H9 (cell line): Measurements from ENCODE around the gene DAPK1. TPM values are rescaled to one million over a fixed set of nuclear protein-coding genes. Genes with fewer than 3 reads are reported as not detected.

Experiments used
- DNase-seq: peaks from one replicate; pipeline ENCODE4 v3.0.0-alpha.2; 2017
- H2AFZ ChIP-seq: one replicate; pipeline ENCODE4 v1.6.1; 2013; ENCODE audit warnings: mild to moderate bottlenecking, low read length, control low read depth, moderate library complexity
- H2AK5ac ChIP-seq: 2 replicates; pipeline ENCODE4 v1.6.1; 2013; ENCODE audit warnings: low read length, control low read depth, mixed read lengths; ENCODE audit not compliant: insufficient read length
- H2BK120ac ChIP-seq: one replicate; pipeline ENCODE4 v1.6.1; 2013; ENCODE audit warnings: low read depth, mild to moderate bottlenecking, low read length, control low read depth, inconsistent platforms; ENCODE audit not compliant: poor library complexity, severe bottlenecking
- H2BK12ac ChIP-seq: 2 replicates; pipeline ENCODE4 v1.6.1; 2013; ENCODE audit warnings: low read length, control low read depth, mixed read lengths, low read depth; ENCODE audit not compliant: insufficient read length
- H2BK15ac ChIP-seq: 2 replicates; pipeline ENCODE4 v1.6.1; 2013; ENCODE audit warnings: low read depth, low read length, control low read depth
- H2BK20ac ChIP-seq: one replicate; pipeline ENCODE4 v1.6.1; 2013; ENCODE audit warnings: low read depth, mild to moderate bottlenecking, low read length, control low read depth, inconsistent platforms; ENCODE audit not compliant: poor library complexity, severe bottlenecking
- H2BK5ac ChIP-seq: 2 replicates; pipeline ENCODE4 v1.6.1; 2013; ENCODE audit warnings: low read length, control low read depth, mixed read lengths; ENCODE audit not compliant: insufficient read length
- H3K14ac ChIP-seq: 2 replicates; pipeline ENCODE4 v1.6.1; 2013; ENCODE audit warnings: low read length, control low read depth; ENCODE audit not compliant: insufficient read depth
- H3K18ac ChIP-seq: 2 replicates; pipeline ENCODE4 v1.6.1; 2013; ENCODE audit warnings: low read depth, mild to moderate bottlenecking, mixed read lengths, low read length, control low read depth; ENCODE audit not compliant: insufficient read length
- H3K23ac ChIP-seq: 2 replicates; pipeline ENCODE4 v1.6.1; 2013; ENCODE audit warnings: low read length, control low read depth, mixed read lengths, low read depth; ENCODE audit not compliant: insufficient read length
- H3K23me2 ChIP-seq: 2 replicates; pipeline ENCODE4 v1.6.1; 2013; ENCODE audit warnings: low read depth, mild to moderate bottlenecking, mixed read lengths, low read length, control low read depth; ENCODE audit not compliant: insufficient read length, poor library complexity, severe bottlenecking
- H3K27ac ChIP-seq: 2 replicates; pipeline ENCODE4 v1.5.1; 2013; ENCODE audit warnings: low read length, control low read depth, mixed read lengths, low read depth; ENCODE audit not compliant: insufficient read length
- H3K27me3 ChIP-seq: 2 replicates; pipeline ENCODE4 v1.6.1; 2013; ENCODE audit warnings: low read length, control low read depth, inconsistent platforms; ENCODE audit not compliant: insufficient read depth
- H3K4ac ChIP-seq: 2 replicates; pipeline ENCODE4 v1.6.1; 2013; ENCODE audit warnings: low read depth, mild to moderate bottlenecking, control low read depth, inconsistent platforms, low read length, moderate library complexity
- H3K4me1 ChIP-seq: 2 replicates; pipeline ENCODE4 v1.6.1; 2013; ENCODE audit warnings: low read length, control low read depth, inconsistent platforms; ENCODE audit not compliant: insufficient read depth
- H3K4me2 ChIP-seq: 2 replicates; pipeline ENCODE4 v1.6.1; 2013; ENCODE audit warnings: low read length, control low read depth, mixed read lengths; ENCODE audit not compliant: insufficient read length, insufficient read depth
- H3K56ac ChIP-seq: 2 replicates; pipeline ENCODE4 v1.6.1; 2013; ENCODE audit warnings: low read depth, mild to moderate bottlenecking, mixed read lengths, low read length, control low read depth; ENCODE audit not compliant: insufficient read length
- H3K79me1 ChIP-seq: 2 replicates; pipeline ENCODE4 v1.6.1; 2013; ENCODE audit warnings: low read depth, mild to moderate bottlenecking, moderate library complexity, low read length, control low read depth, inconsistent platforms; ENCODE audit not compliant: insufficient read depth, poor library complexity, severe bottlenecking
- H3K79me2 ChIP-seq: 2 replicates; pipeline ENCODE4 v1.6.1; 2013; ENCODE audit warnings: low read length, control low read depth, inconsistent platforms; ENCODE audit not compliant: insufficient read depth
- H3K9ac ChIP-seq: 2 replicates; pipeline ENCODE4 v1.6.1; 2013; ENCODE audit warnings: low read length, control low read depth, mixed read lengths; ENCODE audit not compliant: insufficient read length; ENCODE audit errors: extremely low read depth
- H3K9me3 ChIP-seq: one replicate; pipeline ENCODE4 v1.6.1; 2013; ENCODE audit warnings: low read depth, low read length, inconsistent platforms; ENCODE audit not compliant: control insufficient read depth
- H3T11ph ChIP-seq: one replicate; pipeline ENCODE4 v1.6.1; 2013; ENCODE audit warnings: mild to moderate bottlenecking, low read length, control low read depth, inconsistent platforms
- H4K20me1 ChIP-seq: one replicate; pipeline ENCODE4 v1.6.1; 2013; ENCODE audit not compliant: control insufficient read depth, insufficient read length, insufficient read depth
- H4K5ac ChIP-seq: 2 replicates; pipeline ENCODE4 v1.6.1; 2013; ENCODE audit warnings: low read depth, mild to moderate bottlenecking, mixed read lengths, low read length, control low read depth; ENCODE audit not compliant: insufficient read length
- H4K8ac ChIP-seq: replicated peaks from 2 replicates; pipeline ENCODE4 v1.6.1; 2013; ENCODE audit warnings: low read length, control low read depth, mixed read lengths, low read depth; ENCODE audit not compliant: insufficient read length
- H4K91ac ChIP-seq: 2 replicates; pipeline ENCODE4 v1.6.1; 2013; ENCODE audit warnings: low read depth, mild to moderate bottlenecking, moderate library complexity, mixed read lengths, low read length, control low read depth; ENCODE audit not compliant: insufficient read length
- H3K27ac Mint-ChIP-seq, 3 experiments: 2 replicates in 2 of 3; 3 replicates in 1 of 3; pipeline ENCODE4 v1.8.0; 2020 to 2021; ENCODE audit warnings: mixed read lengths in 3 of 3, mild to moderate bottlenecking in 1 of 3, moderate library complexity in 1 of 3
- H3K27me3 Mint-ChIP-seq: 2 replicates; pipeline ENCODE4 v1.8.0; 2021; ENCODE audit warnings: low read depth, mild to moderate bottlenecking, moderate library complexity, mixed read lengths
- H3K36me3 Mint-ChIP-seq, 3 experiments: 2 replicates in 2 of 3; 3 replicates in 1 of 3; pipeline ENCODE4 v1.8.0; 2020 to 2021; ENCODE audit warnings: low read depth in 3 of 3, mixed read lengths in 3 of 3; ENCODE audit not compliant: insufficient read depth in 1 of 3
- H3K4me1 Mint-ChIP-seq, 2 experiments: 2 replicates each; pipeline ENCODE4 v1.8.0; 2020; ENCODE audit warnings: mixed read lengths in 2 of 2
- H3K4me3 Mint-ChIP-seq, 2 experiments: 2 replicates in 1 of 2; 3 replicates in 1 of 2; pipeline ENCODE4 v1.8.0; 2020 to 2021; ENCODE audit warnings: mild to moderate bottlenecking in 2 of 2, mixed read lengths in 2 of 2, moderate library complexity in 1 of 2
- H3K9me3 Mint-ChIP-seq, 2 experiments: 2 replicates in 1 of 2; 3 replicates in 1 of 2; pipeline ENCODE4 v1.8.0; 2020; ENCODE audit warnings: mild to moderate bottlenecking in 2 of 2, mixed read lengths in 2 of 2, moderate library complexity in 1 of 2
- CTCF ChIP-seq: fragments of 200-600 bp; sonication (generic); conservative IDR thresholded peaks from 3 replicates; pipeline ENCODE4 v1.8.0; 2021; ENCODE audit warnings: antibody characterized with exemption, mild to moderate bottlenecking
- WGBS: extraction: QIAGEN DNeasy Blood & Tissue Kit; methylation state at CpG from one replicate; pipeline ENCODE4 v1.1.7; 2013; ENCODE audit warnings: missing lambda C conversion rate, low lambda C conversion rate, mixed read lengths; ENCODE audit not compliant: insufficient read length; ENCODE audit errors: extremely low coverage; 5-methylcytosine and 5-hydroxymethylcytosine counted together
- total RNA-seq: library from RNA; stranded (reverse); gene quantifications from 2 replicates; pipeline ENCODE4 v1.2.1, GENCODE V29; 2021

Gene DAPK1
- total RNA-seq, 1 experiment from 2014 or later, result 79.4 TPM

- no peaks in the 10 kb centered on the region for H3K27me3 Mint-ChIP-seq
- H3K36me3 Mint-ChIP-seq, result peaks cover 22 to 36% (median 30%) of the 10 kb centered on the region in 3 experiments; a peak in 6 of 7 replicates
- WGBS, result no CpG with 5 or more reads among the region's 9 CpGs
- H2BK5ac ChIP-seq, result no peak overlapping the region
- no peak overlapping the region for H3K4ac ChIP-seq
- no peaks in the 10 kb centered on the region for H3K4me1 ChIP-seq
- no peaks in the 10 kb centered on the region for H3K9me3 Mint-ChIP-seq
- no peaks in the 10 kb centered on the region for H3K9me3 ChIP-seq
- H3K79me1 ChIP-seq, result no peaks in the 10 kb centered on the region
- no peak overlapping the region for H2BK12ac ChIP-seq
- H3K4me3 Mint-ChIP-seq, result no peak overlapping the region
- no peaks in the 10 kb centered on the region for H3K23me2 ChIP-seq
- no peak overlapping the region; a peak in 1 of 7 replicates for H3K27ac Mint-ChIP-seq
- no peak overlapping the region for H4K91ac ChIP-seq
- H3K79me2 ChIP-seq, result no peaks in the 10 kb centered on the region
- H2AK5ac ChIP-seq, result no peak overlapping the region
- no peak overlapping the region for H4K5ac ChIP-seq
- no peak overlapping the region for H3K9ac ChIP-seq
- no peak overlapping the region for H2BK120ac ChIP-seq
- H2BK15ac ChIP-seq, result no peak overlapping the region
- no peak overlapping the region for H3K4me2 ChIP-seq
- H3K27me3 ChIP-seq, result no peaks in the 10 kb centered on the region
- H3K56ac ChIP-seq, result no peak overlapping the region
- no peaks in the 10 kb centered on the region for H4K20me1 ChIP-seq
- DNase-seq, result peak; percentile 59
- H3K14ac ChIP-seq, result no peak overlapping the region
- H3K27ac ChIP-seq, result no peak overlapping the region
- no peak overlapping the region for H4K8ac ChIP-seq
- no peak overlapping the region for H2BK20ac ChIP-seq
- peak; percentile 85 for TF ChIP-seq CTCF
- no peak overlapping the region for H2AFZ ChIP-seq
- no peak overlapping the region for H3T11ph ChIP-seq
- no peak overlapping the region for H3K23ac ChIP-seq
- peaks cover 0 to 3% of the 10 kb centered on the region in 2 experiments; a peak in 1 of 4 replicates for H3K4me1 Mint-ChIP-seq
- no peak overlapping the region for H3K18ac ChIP-seq
Measured at GRCh38 chr9:87678650-87679355, 181.1 kb downstream of the DAPK1 start.
